Lung (tissue), 12 donors: ENCODE measurements around the gene RBMX2. TPM values are rescaled to one million over a fixed set of nuclear protein-coding genes. Genes with fewer than 3 reads are reported as not detected.
"Not testable (repeated sequence)": the region's sequence is repeated elsewhere in the genome, so short reads cannot be mapped to it uniquely, and the experiment has no call there.

Experiments used
- ATAC-seq: fragments of 200-7000 bp; cut with Tn5 transposase; one replicate; pipeline ENCODE4 v1.9.1; 2020; ENCODE audit warnings: moderate number of reproducible peaks; ENCODE audit not compliant: insufficient read depth, low FRiP score
- DNase-seq, 3 donors: peaks; one replicate each; pipeline ENCODE4 v3.0.0-alpha.2; 2013 to 2017
- H3K27ac ChIP-seq, 2 donors: one replicate each; pipeline ENCODE4 v1.5.1; 2013; ENCODE audit warnings: mild to moderate bottlenecking in 2 of 2, moderate library complexity in 2 of 2, control low read depth in 1 of 2, inconsistent platforms in 1 of 2, low read depth in 1 of 2, low read length in 1 of 2
- H3K27me3 ChIP-seq, 3 donors: one replicate each; pipeline ENCODE4 v1.5.1; 2013; ENCODE audit warnings: low read length in 2 of 3; ENCODE audit not compliant: control insufficient read depth in 3 of 3, insufficient read depth in 3 of 3
- H3K36me3 ChIP-seq, 4 donors: one replicate each; pipeline ENCODE4 v1.5.1; 2013; ENCODE audit warnings: low read length in 4 of 4, mild to moderate bottlenecking in 1 of 4, moderate library complexity in 1 of 4; ENCODE audit not compliant: control insufficient read depth in 4 of 4, insufficient read depth in 4 of 4
- H3K4me1 ChIP-seq, 5 donors: one replicate each; pipeline ENCODE4 v1.5.1; 2013; ENCODE audit warnings: low read length in 5 of 5, mild to moderate bottlenecking in 2 of 5, moderate library complexity in 1 of 5; ENCODE audit not compliant: control insufficient read depth in 5 of 5, insufficient read depth in 5 of 5
- H3K4me3 ChIP-seq: one replicate; pipeline ENCODE4 v1.5.1; 2013; ENCODE audit warnings: mild to moderate bottlenecking, control low read depth, moderate library complexity
- H3K9ac ChIP-seq, 2 donors: one replicate each; pipeline ENCODE4 v1.5.1; 2013; ENCODE audit warnings: low read length in 2 of 2, control low read depth in 1 of 2; ENCODE audit not compliant: insufficient read depth in 1 of 2
- H3K9me3 ChIP-seq, 4 donors: one replicate each; pipeline ENCODE4 v1.5.1; 2013; ENCODE audit warnings: low read length in 3 of 4, mild to moderate bottlenecking in 1 of 4, moderate library complexity in 1 of 4; ENCODE audit not compliant: control insufficient read depth in 4 of 4, insufficient read depth in 3 of 4
- WGBS, 2 donors: extraction: QIAGEN DNeasy Blood & Tissue Kit; methylation state at CpG; one replicate each; pipeline ENCODE4 v1.1.7; 2013; 5-methylcytosine and 5-hydroxymethylcytosine counted together
- polyA plus RNA-seq, 2 donors: library from polyadenylated mRNA; stranded (reverse); fragments of 200-250 nt; gene quantifications; one replicate each; pipeline ENCODE4 v1.2.1, GENCODE V29; 2013
- total RNA-seq, 2 donors: library from RNA; depleted of rRNA in 1 of 2; stranded (reverse); fragments of >200 nt in 1 of 2; gene quantifications; one replicate each; pipeline ENCODE4 v1.2.1, GENCODE V29; 2014 to 2021
- TF ChIP-seq, protein P1 (sequence below): IDR thresholded peaks from 2 replicates; pipeline ENCODE4 v1.5.1; 2012; ENCODE audit warnings: mild to moderate bottlenecking; ENCODE audit errors: control extremely low read depth, extremely low read depth
- donor health status: control.
- donor health status: control.
- donor health status: Bipolar disorder and iron deficiency.
- donor health status: healthy.
- donor health status: DM: yes; HTN: yes; CAD: no.

RBMX2 gene
- total and polyA plus RNA-seq, 4 donors: 12.1 to 19.7 (median 16.6) TPM

GRCh38 chrX:130418066-130418465, 16.3 kb downstream of the RBMX2 start:
- 62 to 90% methylated on average over 2 of the region's 2 CpGs for WGBS, 2 donors
- no peaks in the 10 kb centered on the region for H3K9me3 ChIP-seq
- TF ChIP-seq, protein P1, sequence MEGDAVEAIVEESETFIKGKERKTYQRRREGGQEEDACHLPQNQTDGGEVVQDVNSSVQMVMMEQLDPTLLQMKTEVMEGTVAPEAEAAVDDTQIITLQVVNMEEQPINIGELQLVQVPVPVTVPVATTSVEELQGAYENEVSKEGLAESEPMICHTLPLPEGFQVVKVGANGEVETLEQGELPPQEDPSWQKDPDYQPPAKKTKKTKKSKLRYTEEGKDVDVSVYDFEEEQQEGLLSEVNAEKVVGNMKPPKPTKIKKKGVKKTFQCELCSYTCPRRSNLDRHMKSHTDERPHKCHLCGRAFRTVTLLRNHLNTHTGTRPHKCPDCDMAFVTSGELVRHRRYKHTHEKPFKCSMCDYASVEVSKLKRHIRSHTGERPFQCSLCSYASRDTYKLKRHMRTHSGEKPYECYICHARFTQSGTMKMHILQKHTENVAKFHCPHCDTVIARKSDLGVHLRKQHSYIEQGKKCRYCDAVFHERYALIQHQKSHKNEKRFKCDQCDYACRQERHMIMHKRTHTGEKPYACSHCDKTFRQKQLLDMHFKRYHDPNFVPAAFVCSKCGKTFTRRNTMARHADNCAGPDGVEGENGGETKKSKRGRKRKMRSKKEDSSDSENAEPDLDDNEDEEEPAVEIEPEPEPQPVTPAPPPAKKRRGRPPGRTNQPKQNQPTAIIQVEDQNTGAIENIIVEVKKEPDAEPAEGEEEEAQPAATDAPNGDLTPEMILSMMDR: no peak
- H3K9ac ChIP-seq: no peak overlapping the region
- H3K4me3 ChIP-seq: no peak overlapping the region
- H3K27me3 ChIP-seq: no peaks in the 10 kb centered on the region
- H3K4me1 ChIP-seq: no peaks in the 10 kb centered on the region
- peaks cover 0 to 3% (median 0%) of the 10 kb centered on the region in 4 donors for H3K36me3 ChIP-seq
- ATAC-seq: no peak
- DNase-seq: no peak
- H3K27ac ChIP-seq: no peak overlapping the region

DNA sequence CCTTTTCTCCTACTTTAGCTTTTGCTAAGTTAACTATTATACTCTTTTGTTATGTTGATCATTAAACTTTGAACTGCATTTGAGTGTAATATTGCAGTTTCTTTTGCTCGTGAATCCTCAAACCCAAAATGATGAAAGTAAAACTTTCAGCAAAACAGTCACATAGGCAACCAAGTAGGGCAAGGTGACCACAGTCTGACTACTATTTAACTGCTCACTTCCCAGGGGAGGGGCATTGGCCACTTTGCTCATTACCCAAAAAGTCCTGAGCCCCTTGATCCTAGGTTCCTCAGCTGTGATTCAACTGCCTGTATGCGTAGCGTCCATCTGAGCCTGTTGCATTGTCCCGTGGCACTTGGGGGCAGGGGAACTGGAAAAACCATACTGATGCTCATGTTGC, 17.0 kb downstream of the RBMX2 start:
- ATAC-seq (no peak), DNase-seq (no peak)
- Histone ChIP-seq H3K9me3 (no peaks in the 10 kb centered on the region), H3K27ac (no peak overlapping the region), H3K36me3 (peaks cover 0 to 3% (median 0%) of the 10 kb centered on the region in 4 donors), H3K4me1 (no peaks in the 10 kb centered on the region), H3K27me3 (no peaks in the 10 kb centered on the region), H3K4me3 (no peak overlapping the region), H3K9ac (no peak overlapping the region)
- WGBS, 2 donors: 77 to 90% methylated on average over 4 of the region's 4 CpGs
- TF ChIP-seq, protein P1: no peak

GRCh38 chrX:130419263-130419662, 17.5 kb downstream of the RBMX2 start:
- Histone ChIP-seq H3K9ac (no peak overlapping the region), H3K36me3 (peaks cover 0 to 3% (median 0%) of the 10 kb centered on the region in 4 donors), H3K27ac (no peak overlapping the region), H3K9me3 (no peaks in the 10 kb centered on the region), H3K4me1 (no peaks in the 10 kb centered on the region), H3K4me3 (no peak overlapping the region), H3K27me3 (no peaks in the 10 kb centered on the region)
- DNase-seq (no peak), ATAC-seq (no peak)
- 65 to 93% methylated on average over 2 of the region's 2 CpGs for WGBS, 2 donors
- TF ChIP-seq, protein P1: no peak

GRCh38 chrX:130426531-130426930, 24.7 kb downstream of the RBMX2 start:
- no peak overlapping the region for H3K9ac ChIP-seq
- H3K4me3 ChIP-seq: no peak overlapping the region
- no peak for DNase-seq
- TF ChIP-seq, protein P1: no peak
- peaks cover 0 to 3% (median 0%) of the 10 kb centered on the region in 3 donors for H3K27me3 ChIP-seq
- H3K27ac ChIP-seq: no peak overlapping the region
- no peak for ATAC-seq
- H3K9me3 ChIP-seq: peaks cover 0 to 6% (median 0%) of the 10 kb centered on the region in 4 donors
- WGBS, 2 donors: 83 to 94% methylated on average over 6 of the region's 6 CpGs
- no peaks in the 10 kb centered on the region for H3K4me1 ChIP-seq
- no peaks in the 10 kb centered on the region for H3K36me3 ChIP-seq

GRCh38 chrX:130429236-130429635, 27.4 kb downstream of the RBMX2 start:
- H3K27me3 ChIP-seq, H3K27ac ChIP-seq, H3K4me1 ChIP-seq, ATAC-seq, H3K9ac ChIP-seq, H3K36me3 ChIP-seq, H3K4me3 ChIP-seq, DNase-seq, H3K9me3 ChIP-seq: not testable (repeated sequence)
- 70 to 89% methylated on average over 5 of the region's 5 CpGs for WGBS, 2 donors
